HepG2 (cell line): ENCODE data around the gene CYP4B1. TPM values are rescaled to one million over a fixed set of nuclear protein-coding genes. Genes with fewer than 3 reads are reported as not detected.
A peak's percentile ranks its signal among the peaks of the same experiment; 100 is the strongest.

Experiments
- ATAC-seq: fragments of 200-7000 bp; cut with Tn5 transposase; 3 replicates; pipeline ENCODE4 v1.9.1; 2020; ENCODE audit warnings: mild to moderate bottlenecking, moderate library complexity
- BruUV-seq: library from RNA; stranded (reverse); fragments of 400-500 nt; replicated peaks from 2 replicates; lab custom pipeline; 2021; lab: Mats Ljungman, UMichigan
- CTCF ChIA-PET: fragments of 300-600 bp; formaldehyde crosslinking; extraction: SDS; loops from one replicate; lab custom pipeline; 2021; ENCODE audit warnings: low total read pairs, inconsistent platforms, low intra/inter-chr PET ratio; lab: Yijun Ruan, JAX
- POLR2A ChIA-PET: fragments of 350-600 bp; sonication (Branson Sonifier 250); formaldehyde crosslinking; loops from one replicate; lab custom pipeline; 2020; ENCODE audit warnings: antibody characterized with exemption, inconsistent platforms; lab: Yijun Ruan, JAX
- DNase-seq: peaks from one replicate; pipeline ENCODE4 v3.0.0-alpha.2; 2015; ENCODE audit warnings: low spot score
- FAIRE-seq: peaks from 3 replicates; lab custom pipeline; 2011; peaks lifted over from hg19 to GRCh38; lab: Jason Lieb, UNC
- H2AFZ ChIP-seq: one replicate; pipeline ENCODE4 v1.6.1; 2011; ENCODE audit warnings: low read length, inconsistent platforms
- H3K27ac ChIP-seq: fragments of 300-600 bp; 3 replicates; pipeline ENCODE4 v1.8.0; 2011; ENCODE audit warnings: mixed run types, mild to moderate bottlenecking, mixed read lengths, low read length, inconsistent platforms; ENCODE audit not compliant: insufficient read depth; ENCODE audit errors: extremely low read length
- H3K27me3 ChIP-seq, 2 experiments: fragments of 200-600 bp in 1 of 2; 2 replicates in 1 of 2; 3 replicates in 1 of 2; pipeline versions ENCODE4 v1.6.0 to v1.8.0; 2011; ENCODE audit warnings: low read length in 2 of 2, mild to moderate bottlenecking in 2 of 2, moderate library complexity in 2 of 2, inconsistent platforms in 1 of 2; ENCODE audit not compliant: insufficient read depth in 2 of 2, control insufficient read depth in 1 of 2
- H3K36me3 ChIP-seq, 2 experiments: fragments of 200-600 bp in 1 of 2; replicated peaks in 1 of 2; 2 replicates in 1 of 2; 3 replicates in 1 of 2; pipeline versions ENCODE4 v1.5.1 to v1.8.0; 2011; ENCODE audit warnings: low read length in 2 of 2, inconsistent platforms in 1 of 2; ENCODE audit not compliant: insufficient read depth in 2 of 2, control insufficient read depth in 1 of 2
- H3K4me1 ChIP-seq: 2 replicates; pipeline ENCODE4 v1.5.1; 2012; ENCODE audit warnings: low read length, inconsistent platforms; ENCODE audit not compliant: insufficient read depth
- H3K4me2 ChIP-seq: 2 replicates; pipeline ENCODE4 v1.6.0; 2011; ENCODE audit warnings: low read depth, low read length, inconsistent platforms
- H3K4me3 ChIP-seq, 3 experiments: fragments of 200-600 bp in 1 of 3; sonication (generic), shearing (Covaris generic) in 1 of 3; replicated peaks in 1 of 3; 2 replicates each; pipeline ENCODE4 v1.5.1; 2011 to 2016; ENCODE audit warnings: low read length in 3 of 3, inconsistent platforms in 2 of 3, low read depth in 2 of 3, mild to moderate bottlenecking in 2 of 3, control low read depth in 1 of 3, mixed read lengths in 1 of 3; ENCODE audit not compliant: insufficient read depth in 1 of 3
- H3K79me2 ChIP-seq: one replicate; pipeline ENCODE4 v1.6.1; 2011; ENCODE audit warnings: low read length, inconsistent platforms; ENCODE audit not compliant: insufficient read depth
- H3K9ac ChIP-seq: 2 replicates; pipeline ENCODE4 v1.6.0; 2011; ENCODE audit warnings: mild to moderate bottlenecking, low read depth, low read length, inconsistent platforms; ENCODE audit not compliant: insufficient read depth
- H3K9me3 ChIP-seq: 2 replicates; pipeline ENCODE4 v1.5.1; 2012; ENCODE audit warnings: mild to moderate bottlenecking, low read length
- H4K20me1 ChIP-seq: 2 replicates; pipeline ENCODE4 v1.6.0; 2011; ENCODE audit warnings: inconsistent platforms, mild to moderate bottlenecking, low read length, moderate library complexity; ENCODE audit not compliant: insufficient read depth
- AKNA ChIP-seq: sonication (generic); formaldehyde crosslinking; IDR thresholded peaks from 2 replicates; pipeline ENCODE4 v1.4.0; 2020; ENCODE audit warnings: missing genetic modification reagents, borderline replicate concordance
- ATF6 ChIP-seq: sonication (generic); formaldehyde crosslinking; conservative IDR thresholded peaks from 2 replicates; pipeline ENCODE4 v1.4.0; 2020; ENCODE audit warnings: missing genetic modification reagents
- BATF2 ChIP-seq: sonication (generic); formaldehyde crosslinking; IDR thresholded peaks from 2 replicates; pipeline ENCODE4 v1.8.0; 2022; ENCODE audit warnings: mild to moderate bottlenecking, missing genetic modification reagents, moderate library complexity
- CENPX ChIP-seq: sonication (generic); formaldehyde crosslinking; IDR thresholded peaks from 2 replicates; pipeline ENCODE4 v1.9.0; 2021; ENCODE audit warnings: mild to moderate bottlenecking, missing genetic modification reagents, moderate library complexity
- ERF ChIP-seq: IDR thresholded peaks from 2 replicates; pipeline ENCODE4 v1.6.1; 2018; ENCODE audit warnings: missing biosample characterization, missing genetic modification reagents
- PBX3 ChIP-seq: sonication (generic); formaldehyde crosslinking; IDR thresholded peaks from 2 replicates; pipeline ENCODE4 v1.8.1; 2023; ENCODE audit warnings: missing genetic modification reagents, inconsistent platforms, borderline replicate concordance
- POLR2AphosphoS5 ChIP-seq: IDR thresholded peaks from 2 replicates; pipeline ENCODE4 v1.6.1; 2012; ENCODE audit warnings: low read depth, low read length
- RXRA ChIP-seq: sonication (generic); formaldehyde crosslinking; IDR thresholded peaks from 2 replicates; pipeline ENCODE4 v1.5.1; 2020; ENCODE audit warnings: missing genetic modification reagents
- SP5 ChIP-seq: IDR thresholded peaks from 2 replicates; pipeline ENCODE4 v1.6.1; 2016; ENCODE audit warnings: low read depth, borderline replicate concordance
- ZBTB21 ChIP-seq: sonication (generic); formaldehyde crosslinking; IDR thresholded peaks from 2 replicates; pipeline ENCODE4 v1.4.0; 2020; ENCODE audit warnings: missing genetic modification reagents
- ZMYM2 ChIP-seq: sonication (generic); formaldehyde crosslinking; IDR thresholded peaks from 2 replicates; pipeline ENCODE4 v1.8.0; 2022; ENCODE audit warnings: mild to moderate bottlenecking, missing genetic modification reagents
- ZNF414 ChIP-seq: sonication (generic); formaldehyde crosslinking; IDR thresholded peaks from 2 replicates; pipeline ENCODE4 v1.5.0; 2020; ENCODE audit warnings: missing genetic modification reagents
- ZNF557 ChIP-seq: sonication (generic); formaldehyde crosslinking; IDR thresholded peaks from 2 replicates; pipeline ENCODE4 v1.4.0; 2020; ENCODE audit warnings: missing genetic modification reagents
- ZNF598 ChIP-seq: sonication (generic); formaldehyde crosslinking; IDR thresholded peaks from 2 replicates; pipeline ENCODE4 v1.5.1; 2020; ENCODE audit warnings: mild to moderate bottlenecking, missing genetic modification reagents, borderline replicate concordance
- ZZZ3 ChIP-seq: sonication (generic); formaldehyde crosslinking; IDR thresholded peaks from 2 replicates; pipeline ENCODE4 v1.4.0; 2020; ENCODE audit warnings: missing genetic modification reagents, mild to moderate bottlenecking, borderline replicate concordance
- WGBS: methylation state at CpG from one replicate; pipeline ENCODE4 v1.1.6; 2017; ENCODE audit warnings: low lambda C conversion rate; 5-methylcytosine and 5-hydroxymethylcytosine counted together
- in situ Hi-C: cut with HindIII; loops from 2 replicates; pipeline ENCODE4 v1.10.0; 2017; ENCODE audit warnings: low pct_unique_long_range_greater_than_20kb; ENCODE audit not compliant: extremely low pct_ligation_motif_present
- intact Hi-C: fragments of 100-400 bp; cut with micrococcal nuclease; formaldehyde crosslinking; loops from one replicate; pipeline ENCODE4 v1.10.0; 2022; ENCODE audit not compliant: unreplicated experiment
- polyA plus RNA-seq, 8 experiments: library from polyadenylated mRNA; depleted of rRNA in 3 of 8; stranded (reverse) in 7 of 8; unstranded in 1 of 8; fragments of >200 nt; fragmentation: Illumina TruSeq in 4 of 8; extraction: Trizol in 4 of 8; gene quantifications; 2 replicates each; pipeline versions ENCODE4 v1.2.1 to v1.2.3, GENCODE V29; 2011 to 2016; ENCODE audit warnings: low read depth in 4 of 8, missing spikeins in 1 of 8, mixed read lengths in 1 of 8; ENCODE audit not compliant: insufficient read depth in 1 of 8
- total RNA-seq, 5 experiments: library from RNA; depleted of rRNA; stranded (reverse); fragments of >200 nt; fragmentation: Illumina TruSeq; extraction: Trizol; gene quantifications; 2 replicates each; pipeline ENCODE4 v1.2.3, GENCODE V29; 2016; ENCODE audit warnings: low read depth in 1 of 5

CYP4B1 gene
- total and polyA plus RNA-seq, 2 of the 13 experiments (the other 11 are each of a cell fraction or from before 2014, with no cell fraction given) = 0.03 TPM; not detected in 1

- Histone ChIP-seq H2AFZ (no peak overlapping the region), H3K4me1 (0 out of 2 replicates have a peak, but pooled peaks cover 5% of the 10 kb centered on the region), H3K79me2 (no peaks in the 10 kb centered on the region), H3K4me3 (peak overlapping the region in 2 of 3 experiments; percentile 9 to 28; a peak in 2 of 6 replicates), H4K20me1 (no peaks in the 10 kb centered on the region), H3K36me3 (no peaks in the 10 kb centered on the region), H3K4me2 (peak overlapping the region; percentile 58), H3K27me3 (no peaks in the 10 kb centered on the region), H3K9ac (no peak overlapping the region), H3K27ac (no peak overlapping the region), H3K9me3 (no peaks in the 10 kb centered on the region)
- ATAC-seq = no peak
- intact Hi-C loops = no loop called here
- ChIA-PET POLR2A (no interaction called here), CTCF (no interaction called here)
- BruUV-seq = no TSS peak
- WGBS = 2% methylated on average over 6 of the region's 10 CpGs
- no peak for FAIRE-seq
- peak; percentile 12 for DNase-seq
- in situ Hi-C loops = no loop called here
- TF ChIP-seq ZNF598 (CRISPR knock-in tag) = no peak
- no peak for TF ChIP-seq BATF2 (CRISPR knock-in tag)
- no peak for TF ChIP-seq AKNA (CRISPR knock-in tag)
- no peak for TF ChIP-seq CENPX (CRISPR knock-in tag)
- no peak for TF ChIP-seq POLR2AphosphoS5
- no peak for TF ChIP-seq ZZZ3
- no peak for TF ChIP-seq ZMYM2 (CRISPR knock-in tag)
- TF ChIP-seq SP5 (CRISPR knock-in tag) = peak; percentile 55
- no peak for TF ChIP-seq PBX3
- TF ChIP-seq ATF6 (CRISPR knock-in tag) = no peak
- no peak for TF ChIP-seq ZNF414
- no peak for TF ChIP-seq ERF (CRISPR knock-in tag)
- no peak for TF ChIP-seq ZNF557 (CRISPR knock-in tag)
- TF ChIP-seq ZBTB21 (CRISPR knock-in tag) = no peak
- no peak for TF ChIP-seq RXRA (CRISPR knock-in tag)
These were observed 31.9 kb downstream of the CYP4B1 start for GRCh38 chr1:46830665-46831322.
